Right cardiac atrium (tissue), 5 donors: ENCODE results near the gene IQGAP3. TPM values are rescaled to one million over a fixed set of nuclear protein-coding genes. Genes with fewer than 3 reads are reported as not detected.

Experiments used
- ATAC-seq, 2 donors: fragments of 200-7000 bp; cut with Tn5 transposase; one replicate each; pipeline versions ENCODE4 v1.8.0 to v1.9.1; 2020; ENCODE audit warnings: moderate library complexity in 2 of 2, mild to moderate bottlenecking in 1 of 2
- DNase-seq, 3 donors: peaks; one replicate each; pipeline ENCODE4 v3.0.0-alpha.2; 2020
- H3K27ac ChIP-seq: one replicate; pipeline ENCODE4 v1.5.1; 2013; ENCODE audit warnings: mild to moderate bottlenecking, low read length, control low read depth, moderate library complexity
- H3K27me3 ChIP-seq: one replicate; pipeline ENCODE4 v1.6.1; 2013; ENCODE audit not compliant: control insufficient read depth, insufficient read depth
- H3K4me1 ChIP-seq: one replicate; pipeline ENCODE4 v1.6.1; 2013; ENCODE audit warnings: low read length; ENCODE audit not compliant: control insufficient read depth, insufficient read depth
- H3K4me3 ChIP-seq: one replicate; pipeline ENCODE4 v1.5.1; 2013; ENCODE audit warnings: low read length, control low read depth
- H3K9me3 ChIP-seq: one replicate; pipeline ENCODE4 v1.6.1; 2013; ENCODE audit warnings: low read length; ENCODE audit not compliant: control insufficient read depth
- WGBS: extraction: QIAGEN DNeasy Blood & Tissue Kit; methylation state at CpG from one replicate; pipeline ENCODE4 v1.1.7; 2013; 5-methylcytosine and 5-hydroxymethylcytosine counted together
- intact Hi-C, 4 donors: fragments of 100-400 bp; cut with DNase I; formaldehyde crosslinking; loops; one replicate each; pipeline versions ENCODE4 v1.11.0 to v1.14.0; 2022 to 2023
- polyA plus RNA-seq: library from polyadenylated mRNA; stranded (reverse); fragments of 200-250 nt; gene quantifications from one replicate; pipeline ENCODE4 v1.2.3, GENCODE V29; 2013
- total RNA-seq, 4 donors: library from RNA; stranded (reverse); fragmentation: NEBNext Ultra II Directional; extraction: Animal tissue kit (Norgen Biotek cat#: 25700); gene quantifications; one replicate each; pipeline ENCODE4 v1.2.1, GENCODE V29; 2021
- donor health status: healthy with polysubstance abuse.
- donor health status: DM: no; HTN: yes; CAD: no.
- donor health status: DM: no; HTN: no; CAD: no.
- donor health status: DM: no; HTN: yes; CAD: no; lungs with severe emphysema.
- donor health status: DM: yes; HTN: yes; CAD: no.

The IQGAP3 gene
- total and polyA plus RNA-seq, 5 donors = 0.06 to 0.86 (median 0.42) TPM

GRCh38 chr1:156524481-156524869, 47.9 kb downstream of the IQGAP3 start:
- H3K4me3 ChIP-seq = no peak overlapping the region
- no peaks in the 10 kb centered on the region for H3K9me3 ChIP-seq
- ATAC-seq (peak; percentile 72 to 73), DNase-seq (no peak)
- WGBS = 62% methylated on average over 3 of the region's 3 CpGs
- intact Hi-C loops = no loop called here
- H3K4me1 ChIP-seq = no peaks in the 10 kb centered on the region
- H3K27me3 ChIP-seq = no peaks in the 10 kb centered on the region
- H3K27ac ChIP-seq = no peak overlapping the region

GRCh38 chr1:156523801-156524480, 48.4 kb downstream of the IQGAP3 start:
- intact Hi-C loops = no loop called here
- Histone ChIP-seq H3K4me1 (no peaks in the 10 kb centered on the region), H3K27ac (no peak overlapping the region), H3K4me3 (no peak overlapping the region), H3K27me3 (no peaks in the 10 kb centered on the region), H3K9me3 (no peaks in the 10 kb centered on the region)
- WGBS = 76% methylated on average over 2 of the region's 2 CpGs
- no peak for ATAC-seq
- no peak for DNase-seq

- intact Hi-C loops = no loop called here
- no peak for ATAC-seq
- no peak for DNase-seq
Measured at GRCh38 chr1:156522443-156522970, 49.9 kb downstream of the IQGAP3 start.

GRCh38 chr1:156517748-156518147, 54.6 kb downstream of the IQGAP3 start:
- 93% methylated on average over 4 of the region's 4 CpGs for WGBS
- intact Hi-C loops = no loop called here
- no peaks in the 10 kb centered on the region for H3K27me3 ChIP-seq
- H3K27ac ChIP-seq = no peak overlapping the region
- ATAC-seq (no peak), DNase-seq (no peak)
- no peaks in the 10 kb centered on the region for H3K4me1 ChIP-seq
- no peaks in the 10 kb centered on the region for H3K9me3 ChIP-seq
- H3K4me3 ChIP-seq = no peak overlapping the region

More at GRCh38 chr1:156522443-156522970, 49.9 kb downstream of the IQGAP3 start:
- Histone ChIP-seq H3K27ac (no peak overlapping the region), H3K9me3 (no peaks in the 10 kb centered on the region), H3K27me3 (no peaks in the 10 kb centered on the region), H3K4me3 (no peak overlapping the region), H3K4me1 (no peaks in the 10 kb centered on the region)

- 68% methylated on average over 4 of the region's 4 CpGs for WGBS
- no peak for ATAC-seq
Measured at GRCh38 chr1:156516821-156517220, 55.5 kb downstream of the IQGAP3 start.

GRCh38 chr1:156515956-156516355, 56.4 kb downstream of the IQGAP3 start:
- Histone ChIP-seq H3K4me1 (no peaks in the 10 kb centered on the region), H3K4me3 (no peak overlapping the region), H3K27ac (no peak overlapping the region), H3K9me3 (no peaks in the 10 kb centered on the region), H3K27me3 (no peaks in the 10 kb centered on the region)
- ATAC-seq = no peak
- no peak for DNase-seq
- WGBS = 49% methylated on average over 2 of the region's 2 CpGs
- intact Hi-C loops = no loop called here

More at GRCh38 chr1:156516821-156517220, 55.5 kb downstream of the IQGAP3 start:
- intact Hi-C loops = no loop called here
- no peaks in the 10 kb centered on the region for H3K27me3 ChIP-seq
- H3K4me3 ChIP-seq = no peak overlapping the region
- no peaks in the 10 kb centered on the region for H3K9me3 ChIP-seq
- no peak for DNase-seq
- no peak overlapping the region for H3K27ac ChIP-seq
- no peaks in the 10 kb centered on the region for H3K4me1 ChIP-seq

- no peaks in the 10 kb centered on the region for H3K9me3 ChIP-seq
- intact Hi-C loops = no loop called here
- 74% methylated on average over 9 of the region's 9 CpGs for WGBS
- H3K27ac ChIP-seq = no peak overlapping the region
- ATAC-seq (no peak), DNase-seq (no peak)
- H3K4me3 ChIP-seq = no peak overlapping the region
- no peaks in the 10 kb centered on the region for H3K27me3 ChIP-seq
- no peaks in the 10 kb centered on the region for H3K4me1 ChIP-seq
Measured at GRCh38 chr1:156513185-156513584, 59.2 kb downstream of the IQGAP3 start.

GRCh38 chr1:156511644-156512043, 60.7 kb downstream of the IQGAP3 start:
- Histone ChIP-seq H3K9me3 (no peaks in the 10 kb centered on the region), H3K27ac (peak overlapping the region; percentile 13), H3K4me1 (no peaks in the 10 kb centered on the region), H3K4me3 (no peak overlapping the region), H3K27me3 (no peaks in the 10 kb centered on the region)
- intact Hi-C loops = no loop called here
- WGBS = 86% methylated on average over 7 of the region's 7 CpGs
- no peak for DNase-seq
- ATAC-seq = no peak

GRCh38 chr1:156510709-156511108, 61.7 kb downstream of the IQGAP3 start:
- Histone ChIP-seq H3K9me3 (no peaks in the 10 kb centered on the region), H3K4me1 (peaks cover 3% of the 10 kb centered on the region), H3K27ac (peak overlapping the region; percentile 97), H3K27me3 (no peaks in the 10 kb centered on the region), H3K4me3 (no peak overlapping the region)
- peak; percentile 76 to 78 for ATAC-seq
- 36% methylated on average over 13 of the region's 13 CpGs for WGBS
- DNase-seq = peak; percentile 89 to 95 (median 92)
- intact Hi-C loops = no loop called here

GRCh38 chr1:156509424-156510034, 62.8 kb downstream of the IQGAP3 start:
- 74% methylated on average over 9 of the region's 9 CpGs for WGBS
- intact Hi-C loops = no loop called here
- H3K4me3 ChIP-seq = no peak overlapping the region

GRCh38 chr1:156508955-156509234, 63.5 kb downstream of the IQGAP3 start:
- H3K27ac ChIP-seq = peak overlapping the region; percentile 97
- peaks cover 10% of the 10 kb centered on the region for H3K4me1 ChIP-seq

More at GRCh38 chr1:156509424-156510034, 62.8 kb downstream of the IQGAP3 start:
- H3K4me1 ChIP-seq = peaks cover 4% of the 10 kb centered on the region
- peak in 1 of 3 donors; percentile 44 for DNase-seq
- H3K27me3 ChIP-seq = no peaks in the 10 kb centered on the region
- peak overlapping the region; percentile 97 for H3K27ac ChIP-seq
- ATAC-seq = no peak
- H3K9me3 ChIP-seq = no peaks in the 10 kb centered on the region

More at GRCh38 chr1:156508955-156509234, 63.5 kb downstream of the IQGAP3 start:
- Histone ChIP-seq H3K27me3 (no peaks in the 10 kb centered on the region), H3K9me3 (no peaks in the 10 kb centered on the region), H3K4me3 (no peak overlapping the region)
- ATAC-seq = no peak
- no peak for DNase-seq
- intact Hi-C loops = no loop called here
- 62% methylated on average over 2 of the region's 2 CpGs for WGBS
